Fibroblast of lung (primary cell): ENCODE results near the gene UVRAG. TPM values are rescaled to one million over a fixed set of nuclear protein-coding genes. Genes with fewer than 3 reads are reported as not detected.

Experiments used
- DNase-seq, 2 donors: peaks; one replicate each; pipeline versions ENCODE4 v3.0.0 to v3.0.0-alpha.2; 2010; ENCODE audit warnings: low read depth in 2 of 2
- H2AFZ ChIP-seq: 2 replicates; pipeline ENCODE4 v1.5.1; 2012; ENCODE audit warnings: low read length, control low read depth, inconsistent platforms
- H3K27ac ChIP-seq: 2 replicates; pipeline ENCODE4 v1.5.1; 2011; ENCODE audit warnings: low read length, control low read depth; ENCODE audit not compliant: insufficient read depth
- H3K27me3 ChIP-seq: 2 replicates; pipeline ENCODE4 v1.5.1; 2011; ENCODE audit warnings: mild to moderate bottlenecking, low read length; ENCODE audit not compliant: control insufficient read depth, insufficient read depth
- H3K36me3 ChIP-seq: 2 replicates; pipeline ENCODE4 v1.5.1; 2011; ENCODE audit warnings: low read length; ENCODE audit not compliant: control insufficient read depth, insufficient read depth
- H3K4me1 ChIP-seq: 2 replicates; pipeline ENCODE4 v1.5.1; 2011; ENCODE audit warnings: low read length; ENCODE audit not compliant: control insufficient read depth, insufficient read depth; ENCODE audit errors: extremely low read depth
- H3K4me2 ChIP-seq: 2 replicates; pipeline ENCODE4 v1.5.1; 2011; ENCODE audit warnings: low read length, control low read depth; ENCODE audit not compliant: insufficient read depth; ENCODE audit errors: extremely low read depth
- H3K4me3 ChIP-seq, 4 experiments: fragments of 200-600 bp in 1 of 4; sonication (generic) in 1 of 4; replicated peaks in 1 of 4; 2 replicates each; pipeline ENCODE4 v1.5.1; 2011 to 2016; ENCODE audit warnings: low read length in 4 of 4, low read depth in 3 of 4, mild to moderate bottlenecking in 3 of 4, control low read depth in 2 of 4, inconsistent platforms in 1 of 4, mixed read lengths in 1 of 4; ENCODE audit not compliant: insufficient read depth in 1 of 4; ENCODE audit errors: control extremely low read depth in 1 of 4
- H3K79me2 ChIP-seq: 2 replicates; pipeline ENCODE4 v1.5.1; 2012; ENCODE audit warnings: mild to moderate bottlenecking, low read length, inconsistent platforms; ENCODE audit not compliant: control insufficient read depth, insufficient read depth
- H3K9ac ChIP-seq: 2 replicates; pipeline ENCODE4 v1.5.1; 2011; ENCODE audit warnings: mild to moderate bottlenecking, low read length, control low read depth; ENCODE audit not compliant: insufficient read depth
- H3K9me3 ChIP-seq: 2 replicates; pipeline ENCODE4 v1.5.1; 2012; ENCODE audit warnings: low read depth, low read length; ENCODE audit not compliant: control insufficient read depth, insufficient read depth
- H4K20me1 ChIP-seq: 2 replicates; pipeline ENCODE4 v1.5.1; 2011; ENCODE audit warnings: low read length; ENCODE audit not compliant: control insufficient read depth, insufficient read depth; ENCODE audit errors: extremely low read depth
- EZH2 ChIP-seq: IDR thresholded peaks from 2 replicates; pipeline ENCODE4 v1.5.1; 2012; ENCODE audit warnings: low read length, control low read depth, mild to moderate bottlenecking; ENCODE audit errors: missing control alignments
- polyA plus RNA-seq, 2 donors: library from polyadenylated mRNA; depleted of rRNA in 1 of 2; stranded (reverse) in 1 of 2; unstranded in 1 of 2; fragments of >200 nt; gene quantifications; 2 replicates each; pipeline ENCODE4 v1.2.1, GENCODE V29; 2011 to 2012; ENCODE audit warnings: missing spikeins in 1 of 2
- total RNA-seq: library from RNA; depleted of rRNA; stranded (reverse); fragments of >200 nt; gene quantifications from 2 replicates; pipeline ENCODE4 v1.2.1, GENCODE V29; 2014
- TF ChIP-seq, protein P1 (sequence below), 2 donors: IDR thresholded peaks in 1 of 2; conservative IDR thresholded peaks in 1 of 2; 1 replicate in 1 of 2; 2 replicates in 1 of 2; pipeline ENCODE4 v1.5.1; 2011 to 2012; ENCODE audit warnings: low read length in 2 of 2, control low read depth in 1 of 2, inconsistent platforms in 1 of 2, low read depth in 1 of 2, mild to moderate bottlenecking in 1 of 2

UVRAG gene
- total and polyA plus RNA-seq, 2 donors (not counting 1 experiment from before 2014, with no cell fraction given) = 15.8 to 22.1 TPM

GRCh38 chr11:76114238-76114637 is 299.2 kb downstream of the UVRAG start:
- H2AFZ ChIP-seq = no peak overlapping the region
- no peaks in the 10 kb centered on the region for H3K79me2 ChIP-seq
- H3K36me3 ChIP-seq = no peaks in the 10 kb centered on the region
- H3K9ac ChIP-seq = no peak overlapping the region
- H3K9me3 ChIP-seq = no peaks in the 10 kb centered on the region
- H3K4me1 ChIP-seq = no peaks in the 10 kb centered on the region
- no peak overlapping the region for H3K27ac ChIP-seq
- H3K4me2 ChIP-seq = no peak overlapping the region
- DNase-seq = no peak
- H3K4me3 ChIP-seq = no peak overlapping the region
- TF ChIP-seq, protein P1, sequence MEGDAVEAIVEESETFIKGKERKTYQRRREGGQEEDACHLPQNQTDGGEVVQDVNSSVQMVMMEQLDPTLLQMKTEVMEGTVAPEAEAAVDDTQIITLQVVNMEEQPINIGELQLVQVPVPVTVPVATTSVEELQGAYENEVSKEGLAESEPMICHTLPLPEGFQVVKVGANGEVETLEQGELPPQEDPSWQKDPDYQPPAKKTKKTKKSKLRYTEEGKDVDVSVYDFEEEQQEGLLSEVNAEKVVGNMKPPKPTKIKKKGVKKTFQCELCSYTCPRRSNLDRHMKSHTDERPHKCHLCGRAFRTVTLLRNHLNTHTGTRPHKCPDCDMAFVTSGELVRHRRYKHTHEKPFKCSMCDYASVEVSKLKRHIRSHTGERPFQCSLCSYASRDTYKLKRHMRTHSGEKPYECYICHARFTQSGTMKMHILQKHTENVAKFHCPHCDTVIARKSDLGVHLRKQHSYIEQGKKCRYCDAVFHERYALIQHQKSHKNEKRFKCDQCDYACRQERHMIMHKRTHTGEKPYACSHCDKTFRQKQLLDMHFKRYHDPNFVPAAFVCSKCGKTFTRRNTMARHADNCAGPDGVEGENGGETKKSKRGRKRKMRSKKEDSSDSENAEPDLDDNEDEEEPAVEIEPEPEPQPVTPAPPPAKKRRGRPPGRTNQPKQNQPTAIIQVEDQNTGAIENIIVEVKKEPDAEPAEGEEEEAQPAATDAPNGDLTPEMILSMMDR (conservative IDR thresholded peaks at IDR 0.05 in 1 of 2, IDR thresholded peaks at IDR 0.05 in 1 of 2; ENCODE audit: low read depth in 1 of 2, low read length in 2 of 2) = no peak
- no peak for TF ChIP-seq EZH2
- H4K20me1 ChIP-seq = no peaks in the 10 kb centered on the region
- no peaks in the 10 kb centered on the region for H3K27me3 ChIP-seq

GRCh38 chr11:76115555-76115954 is 300.5 kb downstream of the UVRAG start:
- Histone ChIP-seq H4K20me1 (no peaks in the 10 kb centered on the region), H3K9ac (no peak overlapping the region), H3K4me2 (no peak overlapping the region), H3K27me3 (no peaks in the 10 kb centered on the region), H3K9me3 (no peaks in the 10 kb centered on the region), H3K4me3 (no peak overlapping the region), H3K79me2 (no peaks in the 10 kb centered on the region), H3K27ac (no peak overlapping the region), H3K36me3 (no peaks in the 10 kb centered on the region), H3K4me1 (peaks cover 6% of the 10 kb centered on the region), H2AFZ (no peak overlapping the region)
- no peak for DNase-seq
- TF ChIP-seq, protein P1 (conservative IDR thresholded peaks at IDR 0.05 in 1 of 2, IDR thresholded peaks at IDR 0.05 in 1 of 2; ENCODE audit: low read depth in 1 of 2, low read length in 2 of 2) = no peak
- no peak for TF ChIP-seq EZH2

DNA sequence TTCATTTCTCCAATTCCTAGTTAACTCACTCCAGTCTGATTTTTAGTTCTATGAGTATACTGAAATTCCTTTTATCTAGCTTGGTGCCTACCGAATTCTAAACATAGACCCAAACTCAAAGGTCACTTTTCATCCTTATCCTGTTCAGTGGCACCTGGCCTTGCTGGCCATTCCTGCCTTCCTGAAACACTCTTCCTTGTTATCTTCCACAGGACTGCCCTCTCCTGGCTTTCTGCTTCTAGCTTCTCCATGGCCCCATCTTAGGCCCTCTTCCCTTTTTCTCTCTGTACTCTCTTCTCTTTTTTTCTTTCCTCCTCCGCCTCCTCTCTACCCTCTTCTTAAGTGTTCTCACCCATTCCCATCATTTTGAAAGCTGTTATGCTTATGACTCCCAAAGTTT is 304.0 kb downstream of the UVRAG start:
- Histone ChIP-seq H3K36me3 (no peaks in the 10 kb centered on the region), H3K79me2 (no peaks in the 10 kb centered on the region), H4K20me1 (no peaks in the 10 kb centered on the region), H3K9ac (no peak overlapping the region), H3K4me2 (no peak overlapping the region), H3K27me3 (no peaks in the 10 kb centered on the region), H3K4me3 (no peak overlapping the region), H3K27ac (no peak overlapping the region), H2AFZ (no peak overlapping the region), H3K4me1 (peaks cover 6% of the 10 kb centered on the region), H3K9me3 (no peaks in the 10 kb centered on the region)
- no peak for DNase-seq
- TF ChIP-seq, protein P1 (conservative IDR thresholded peaks at IDR 0.05 in 1 of 2, IDR thresholded peaks at IDR 0.05 in 1 of 2; ENCODE audit: low read depth in 1 of 2, low read length in 2 of 2) = no peak
- TF ChIP-seq EZH2 = no peak
